GM12873 (cell line): ENCODE measurements around the gene IL17D.
A peak's percentile ranks its signal among the peaks of the same experiment; 100 is the strongest.

ENCODE experiments used
- CTCF ChIP-seq: IDR thresholded peaks from 2 replicates; pipeline ENCODE4 v1.5.1; 2012; ENCODE audit warnings: low read depth, mild to moderate bottlenecking, moderate library complexity, low read length, control low read depth; ENCODE audit not compliant: insufficient read depth; ENCODE audit errors: missing control alignments

The IL17D gene

GRCh38 chr13:20706661-20707060 lies 3.2 kb downstream of the IL17D start:
- no peak for TF ChIP-seq CTCF

DNA sequence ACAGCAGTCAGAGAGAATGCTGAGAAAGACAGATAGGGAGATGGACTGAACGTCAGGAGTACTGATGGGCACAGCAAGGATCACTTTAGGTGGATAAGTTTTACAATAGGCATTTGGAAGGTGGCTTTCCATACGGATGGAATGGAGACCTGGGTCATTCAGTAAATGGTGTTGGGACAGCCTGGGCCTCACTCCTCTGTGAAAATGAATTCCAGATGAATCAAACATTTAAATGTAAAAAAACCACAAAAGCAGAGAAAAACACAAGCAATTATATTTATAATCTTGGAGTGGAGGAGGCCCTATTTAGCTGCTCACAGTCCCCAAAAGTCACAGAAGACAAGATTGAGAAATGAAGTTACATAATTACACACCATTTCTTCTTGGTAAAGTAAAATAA lies 4.7 kb downstream of the IL17D start:
- TF ChIP-seq CTCF = no peak

- no peak for TF ChIP-seq CTCF
Measured at GRCh38 chr13:20709369-20709768, 5.9 kb downstream of the IL17D start.

GRCh38 chr13:20709782-20710181 lies 6.3 kb downstream of the IL17D start:
- TF ChIP-seq CTCF = no peak

GRCh38 chr13:20711301-20712044 lies 8.0 kb downstream of the IL17D start:
- TF ChIP-seq CTCF = peak; percentile 37

- no peak for TF ChIP-seq CTCF
Measured at GRCh38 chr13:20713014-20713376, 9.5 kb downstream of the IL17D start.

GRCh38 chr13:20713751-20714150 lies 10.3 kb downstream of the IL17D start:
- TF ChIP-seq CTCF = no peak

- TF ChIP-seq CTCF = no peak
Measured at GRCh38 chr13:20714161-20714560, 10.7 kb downstream of the IL17D start.
